Measurements from ENCODE around the gene STRIP2.

- TF ChIP-seq BHLHE40 (IDR thresholded peaks at IDR 0.05; ENCODE audit: low read length) (no peak), EP300 (IDR thresholded peaks at IDR 0.05; ENCODE audit: low read length) (no peak), ZNF133 (CRISPR knock-in tag; IDR thresholded peaks at IDR 0.05) (no peak), ZNF121 (CRISPR knock-in tag; conservative IDR thresholded peaks at IDR 0.05) (no peak), ZNF263 (CRISPR knock-in tag; IDR thresholded peaks at IDR 0.05; ENCODE audit: borderline replicate concordance) (no peak), YY1 (IDR thresholded peaks at IDR 0.05; ENCODE audit: borderline replicate concordance in 1 of 3, control insufficient read depth in 1 of 3, extremely low read depth in 1 of 3, insufficient read depth in 3 of 3, insufficient read length in 1 of 3, insufficient replicate concordance in 2 of 3, low read depth in 1 of 3, low read length in 2 of 3) (no peak), ZNF318 (IDR thresholded peaks at IDR 0.05; ENCODE audit: borderline replicate concordance in 1 of 2, low read depth in 1 of 2) (no peak)
Measured at GRCh38 chr7:129461809-129462208, 27.6 kb downstream of the STRIP2 start.

All from K562 (cell line).